Sigmoid colon (tissue), 4 donors: Measurements from ENCODE around the gene MOV10L1.

Experiments
- CTCF ChIP-seq, 4 experiments: fragments of 450-650 bp in 3 of 4; fragments of 200-600 bp in 1 of 4; IDR thresholded peaks; one replicate each; pipeline ENCODE4 v1.5.1; 2016 to 2019; ENCODE audit warnings: antibody characterized with exemption in 4 of 4, mild to moderate bottlenecking in 3 of 4, moderate library complexity in 2 of 4
- POLR2AphosphoS5 ChIP-seq, 4 donors: sonication (generic); formaldehyde crosslinking; IDR thresholded peaks; one replicate each; pipeline ENCODE4 v1.6.1; 2017; ENCODE audit warnings: antibody characterized with exemption in 4 of 4

DNA sequence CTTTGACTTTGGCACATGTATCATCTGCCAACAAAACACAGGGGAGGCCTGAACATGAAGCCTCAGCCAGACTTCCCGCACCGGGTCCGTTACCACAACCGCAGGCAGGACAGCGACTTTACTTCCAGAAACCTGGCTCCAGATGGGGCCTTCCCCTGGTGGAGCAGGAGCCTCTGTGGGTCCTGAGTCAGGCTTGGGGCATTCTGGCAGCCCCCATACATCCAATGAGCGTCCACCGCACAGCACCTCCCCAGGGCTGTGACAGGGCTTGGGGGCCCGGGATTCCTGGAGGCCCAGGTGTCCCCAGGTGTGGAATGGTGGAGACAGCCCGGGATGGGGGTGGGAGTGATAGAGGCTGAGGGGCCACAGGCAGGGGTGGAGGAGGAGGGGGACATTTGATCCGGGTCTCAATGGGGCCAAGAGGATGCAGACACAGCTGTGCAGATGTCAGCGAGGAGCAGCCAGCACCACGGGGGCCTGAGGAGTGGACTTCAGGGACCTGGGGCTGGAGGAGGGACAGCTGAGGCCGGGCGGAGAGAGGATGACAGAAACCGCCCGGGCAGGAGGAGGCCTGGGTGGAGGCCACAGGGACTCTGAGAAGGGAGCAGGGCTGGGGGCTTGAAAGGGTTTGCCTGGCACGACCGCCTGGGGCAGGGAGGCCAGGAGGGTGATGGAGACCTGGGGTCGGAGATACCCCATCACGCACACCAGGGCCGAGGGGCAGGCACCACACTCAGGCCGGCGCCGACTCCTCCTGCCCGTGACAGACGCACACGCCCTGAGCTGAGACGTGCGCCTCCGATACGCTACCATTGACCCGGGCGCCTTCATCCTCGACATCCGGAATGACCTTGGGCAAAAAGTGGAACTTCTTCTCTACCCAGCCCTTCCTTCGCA, 40.3 kb upstream of the MOV10L1 start:
- TF ChIP-seq CTCF (IDR thresholded peaks at IDR 0.05) (no peak), POLR2AphosphoS5 (IDR thresholded peaks at IDR 0.05) (no peak)
